HL-60 (cell line): ENCODE data around the gene NXNL2.

Source experiments
- DNase-seq, 2 experiments: peaks; one replicate each; pipeline ENCODE4 v3.0.0-alpha.2; 2010 to 2020; ENCODE audit warnings: low read depth in 1 of 2, low spot score in 1 of 2
- H3K27ac ChIP-seq: fragments of 250-450 bp; sonication (Bioruptor Pico); replicated peaks from 2 replicates; pipeline ENCODE4 v1.5.1; 2020; ENCODE audit warnings: mild to moderate bottlenecking, moderate library complexity
- H3K27me3 ChIP-seq: fragments of 250-450 bp; sonication (Bioruptor Pico); 2 replicates; pipeline ENCODE4 v1.5.1; 2021; ENCODE audit warnings: mild to moderate bottlenecking, moderate library complexity; ENCODE audit not compliant: insufficient read depth, poor library complexity, severe bottlenecking
- H3K4me3 ChIP-seq: replicated peaks from 2 replicates; pipeline ENCODE4 v1.5.1; 2011; ENCODE audit warnings: mild to moderate bottlenecking, control low read depth, low read length; ENCODE audit not compliant: insufficient read depth
- CTCF ChIP-seq: IDR thresholded peaks from one replicate; pipeline ENCODE4 v1.5.1; 2011; ENCODE audit warnings: low read length, control low read depth, inconsistent platforms; ENCODE audit not compliant: insufficient read depth
- GABPA ChIP-seq: IDR thresholded peaks from 2 replicates; pipeline ENCODE4 v1.6.1; 2012; ENCODE audit warnings: low read depth
- POLR2AphosphoS5 ChIP-seq: IDR thresholded peaks from 2 replicates; pipeline ENCODE4 v1.6.1; 2012; ENCODE audit warnings: low read depth
- REST ChIP-seq: IDR thresholded peaks from 2 replicates; pipeline ENCODE4 v1.6.1; 2012; ENCODE audit warnings: low read depth; ENCODE audit not compliant: insufficient replicate concordance
- SPI1 ChIP-seq: IDR thresholded peaks from 2 replicates; pipeline ENCODE4 v1.6.1; 2012; ENCODE audit warnings: low read depth, mild to moderate bottlenecking, borderline replicate concordance

NXNL2 gene

GRCh38 chr9:88502552-88503034 is 32.4 kb upstream of the NXNL2 start:
- Histone ChIP-seq H3K27ac (no peak overlapping the region), H3K27me3 (no peaks in the 10 kb centered on the region), H3K4me3 (no peak overlapping the region)
- TF ChIP-seq CTCF (no peak), REST (no peak), GABPA (no peak), POLR2AphosphoS5 (no peak), SPI1 (no peak)
- no peak for DNase-seq

GRCh38 chr9:88503081-88503844 is 31.7 kb upstream of the NXNL2 start:
- DNase-seq: no peak
- Histone ChIP-seq H3K4me3 (no peak overlapping the region), H3K27me3 (no peaks in the 10 kb centered on the region), H3K27ac (no peak overlapping the region)
- TF ChIP-seq SPI1 (no peak), CTCF (no peak), POLR2AphosphoS5 (no peak), GABPA (no peak), REST (no peak)

GRCh38 chr9:88503845-88504764 is 30.9 kb upstream of the NXNL2 start:
- H3K27me3 ChIP-seq: no peaks in the 10 kb centered on the region

More at GRCh38 chr9:88503845-88504764, 30.9 kb upstream of the NXNL2 start:
- Histone ChIP-seq H3K4me3 (no peak overlapping the region), H3K27ac (no peak overlapping the region)
- no peak for TF ChIP-seq GABPA
- no peak for TF ChIP-seq POLR2AphosphoS5
- TF ChIP-seq REST: no peak
- TF ChIP-seq SPI1: no peak
- TF ChIP-seq CTCF: no peak
- no peak for DNase-seq
